Uterus (tissue), 2 donors: ENCODE measurements around the gene PRDX2.

ENCODE experiments used
- CTCF ChIP-seq, 4 experiments: fragments of 200-600 bp in 2 of 4; fragments of 450-650 bp in 2 of 4; sonication (generic) in 2 of 4; IDR thresholded peaks; one replicate each; pipeline ENCODE4 v1.5.1; 2016 to 2019; ENCODE audit warnings: antibody characterized with exemption in 4 of 4, mild to moderate bottlenecking in 2 of 4, moderate library complexity in 1 of 4
- POLR2A ChIP-seq, 2 donors: fragments of 450-650 bp; IDR thresholded peaks; one replicate each; pipeline ENCODE4 v1.6.1; 2016; ENCODE audit warnings: antibody characterized with exemption in 2 of 2, mild to moderate bottlenecking in 1 of 2, moderate library complexity in 1 of 2

- TF ChIP-seq POLR2A (IDR thresholded peaks at IDR 0.05) (no peak), CTCF (IDR thresholded peaks at IDR 0.05) (no peak)
Observed at GRCh38 chr19:12764698-12765097, 36.9 kb downstream of the PRDX2 start.
